ENCODE data around the gene RARRES2. TPM values are rescaled to one million over a fixed set of nuclear protein-coding genes. Genes with fewer than 3 reads are reported as not detected.
A peak's percentile ranks its signal among the peaks of the same experiment; 100 is the strongest.

RARRES2 gene
- total RNA-seq, 3 donors from 2014 or later (not counting 1 experiment from before 2014, with no cell fraction given) = not detected

DNA sequence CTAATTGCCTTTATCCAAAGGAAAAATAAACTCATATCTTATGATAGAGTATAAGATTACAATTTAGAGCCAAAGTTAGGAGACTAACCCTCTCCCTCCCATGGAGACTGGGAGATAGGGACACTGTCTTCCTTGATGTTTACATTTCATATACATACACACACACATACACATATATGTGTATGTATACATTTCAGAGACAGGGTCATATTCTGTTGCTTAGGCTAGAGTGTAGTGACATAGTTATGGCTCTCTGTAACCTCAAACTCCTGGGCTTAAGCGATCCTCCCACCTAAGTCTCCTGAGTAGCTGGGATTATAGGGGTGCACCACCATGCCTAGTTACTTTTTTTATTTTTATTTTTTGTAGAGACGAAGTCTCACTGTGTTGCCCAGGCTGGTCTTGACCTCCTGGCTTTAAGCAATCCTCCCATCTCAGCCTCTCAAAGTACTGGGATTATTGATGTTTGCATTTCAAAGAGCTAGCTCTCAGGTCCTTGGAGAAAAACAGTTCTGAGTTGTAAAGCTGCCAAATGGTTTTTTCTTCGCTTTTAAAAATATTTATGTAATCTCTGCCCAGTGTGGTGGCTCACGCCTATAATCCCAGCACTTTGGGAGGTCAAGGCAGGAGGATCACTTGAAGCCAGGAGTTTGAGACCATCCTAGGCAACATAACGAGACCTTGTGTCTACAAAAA lies 19.1 kb upstream of the RARRES2 start:
- H3K27ac ChIP-seq (ENCODE audit: low read length) = no peak overlapping the region
- intact Hi-C loops (cut with micrococcal nuclease) = no loop called here
- peak overlapping the region; percentile 23 to 95 for H3K27ac Mint-ChIP-seq
- H3K9me3 ChIP-seq (ENCODE audit: control insufficient read depth, insufficient read depth, low read length) = no peaks in the 10 kb centered on the region
- WGBS (ENCODE audit: insufficient coverage) = 83% methylated on average over 5 of the region's 5 CpGs
- H3K27me3 ChIP-seq (ENCODE audit: control insufficient read depth, insufficient read depth, low read length) = no peaks in the 10 kb centered on the region
- no peaks in the 10 kb centered on the region for H3K36me3 Mint-ChIP-seq
- H3K4me1 ChIP-seq (ENCODE audit: control insufficient read depth, insufficient read depth, low read length) = peaks cover 31% of the 10 kb centered on the region
- peaks cover 0 to 3% of the 10 kb centered on the region in 2 donors for H3K9me3 Mint-ChIP-seq
- ATAC-seq (no peak), DNase-seq (no peak)
- H3K27me3 Mint-ChIP-seq (ENCODE audit: low read depth in 2 of 2) = peaks cover 0 to 5% of the 10 kb centered on the region in 2 donors
- no peak overlapping the region for H3K4me3 ChIP-seq (ENCODE audit: low read length)
- no peaks in the 10 kb centered on the region for H3K36me3 ChIP-seq (ENCODE audit: control insufficient read depth, insufficient read depth, low read length)
- H3K4me3 Mint-ChIP-seq = peak overlapping the region; percentile 45
- peaks cover 33% of the 10 kb centered on the region in 2 donors for H3K4me1 Mint-ChIP-seq
- TF ChIP-seq, protein P1, sequence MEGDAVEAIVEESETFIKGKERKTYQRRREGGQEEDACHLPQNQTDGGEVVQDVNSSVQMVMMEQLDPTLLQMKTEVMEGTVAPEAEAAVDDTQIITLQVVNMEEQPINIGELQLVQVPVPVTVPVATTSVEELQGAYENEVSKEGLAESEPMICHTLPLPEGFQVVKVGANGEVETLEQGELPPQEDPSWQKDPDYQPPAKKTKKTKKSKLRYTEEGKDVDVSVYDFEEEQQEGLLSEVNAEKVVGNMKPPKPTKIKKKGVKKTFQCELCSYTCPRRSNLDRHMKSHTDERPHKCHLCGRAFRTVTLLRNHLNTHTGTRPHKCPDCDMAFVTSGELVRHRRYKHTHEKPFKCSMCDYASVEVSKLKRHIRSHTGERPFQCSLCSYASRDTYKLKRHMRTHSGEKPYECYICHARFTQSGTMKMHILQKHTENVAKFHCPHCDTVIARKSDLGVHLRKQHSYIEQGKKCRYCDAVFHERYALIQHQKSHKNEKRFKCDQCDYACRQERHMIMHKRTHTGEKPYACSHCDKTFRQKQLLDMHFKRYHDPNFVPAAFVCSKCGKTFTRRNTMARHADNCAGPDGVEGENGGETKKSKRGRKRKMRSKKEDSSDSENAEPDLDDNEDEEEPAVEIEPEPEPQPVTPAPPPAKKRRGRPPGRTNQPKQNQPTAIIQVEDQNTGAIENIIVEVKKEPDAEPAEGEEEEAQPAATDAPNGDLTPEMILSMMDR (IDR thresholded peaks at IDR 0.05) = no peak

DNA sequence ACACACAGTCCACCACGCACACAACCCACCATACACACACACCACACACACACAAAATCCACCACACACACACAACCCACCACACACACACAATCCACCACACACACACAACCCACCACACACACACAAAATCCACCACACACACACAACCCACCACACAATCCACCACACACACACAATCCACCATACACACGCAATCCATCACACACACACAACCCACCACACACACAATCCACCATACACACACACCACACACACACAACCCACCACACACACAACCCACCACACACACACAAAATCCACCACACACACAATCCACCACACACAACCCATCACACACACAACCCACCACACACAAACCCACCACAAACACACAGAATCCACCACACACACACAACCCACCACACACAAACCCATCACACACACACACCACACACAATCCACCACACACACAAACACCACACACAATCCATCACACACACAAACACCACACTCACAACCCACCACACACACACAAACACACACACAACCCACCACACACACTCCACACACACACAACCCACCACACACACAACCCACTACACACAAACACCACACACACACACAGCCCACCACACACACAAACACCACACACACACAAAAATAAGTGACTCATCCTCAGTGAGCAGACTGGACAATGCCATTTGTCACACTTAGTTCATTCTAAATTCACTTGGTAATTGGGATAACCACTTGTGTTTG lies 18.4 kb upstream of the RARRES2 start:
- Histone ChIP-seq H3K27me3 (ENCODE audit: control insufficient read depth, insufficient read depth, low read length) (no peaks in the 10 kb centered on the region), H3K4me1 (ENCODE audit: control insufficient read depth, insufficient read depth, low read length) (peaks cover 29% of the 10 kb centered on the region), H3K27ac (ENCODE audit: low read length) (no peak overlapping the region), H3K9me3 (ENCODE audit: control insufficient read depth, insufficient read depth, low read length) (no peaks in the 10 kb centered on the region), H3K36me3 (ENCODE audit: control insufficient read depth, insufficient read depth, low read length) (no peaks in the 10 kb centered on the region), H3K4me3 (ENCODE audit: low read length) (no peak overlapping the region)
- Mint-ChIP-seq H3K4me1 (peaks cover 33% of the 10 kb centered on the region in 2 donors), H3K27me3 (ENCODE audit: low read depth in 2 of 2) (peaks cover 0 to 5% of the 10 kb centered on the region in 2 donors), H3K4me3 (peak overlapping the region; percentile 45), H3K27ac (peak overlapping the region; percentile 23 to 95), H3K9me3 (peaks cover 0 to 3% of the 10 kb centered on the region in 2 donors), H3K36me3 (no peaks in the 10 kb centered on the region)
- WGBS (ENCODE audit: insufficient coverage) = 89% methylated on average over 2 of the region's 2 CpGs
- intact Hi-C loops (cut with micrococcal nuclease) = loop anchor here (5.0 kb wide), 1 partner anchor 398 kb away; no protein-coding TSS in a partner anchor
- no peak for ATAC-seq
- TF ChIP-seq, protein P1 (IDR thresholded peaks at IDR 0.05) = no peak
- DNase-seq = no peak

DNA sequence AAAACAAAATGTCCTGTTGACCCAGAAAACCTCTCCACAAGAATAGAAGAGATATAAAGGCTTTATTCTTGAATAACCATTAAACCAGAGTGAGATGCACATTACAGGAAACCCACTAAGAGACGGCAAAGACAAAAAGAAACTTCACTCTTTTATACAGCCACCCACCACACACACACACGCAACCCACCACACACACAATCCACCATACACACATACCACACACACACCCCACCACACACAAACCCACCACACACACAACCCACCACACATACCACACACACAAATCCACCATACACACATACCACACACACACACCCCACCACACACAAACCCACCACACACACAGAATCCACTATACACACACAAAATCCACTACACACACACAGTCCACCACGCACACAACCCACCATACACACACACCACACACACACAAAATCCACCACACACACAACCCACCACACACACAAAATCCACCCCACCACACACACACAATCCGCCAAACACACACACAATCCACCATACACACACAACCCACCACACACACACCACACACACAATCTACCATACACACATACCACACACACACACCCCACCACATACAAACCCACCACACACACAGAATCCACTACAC lies 17.7 kb upstream of the RARRES2 start:
- no peaks in the 10 kb centered on the region for H3K36me3 ChIP-seq (ENCODE audit: control insufficient read depth, insufficient read depth, low read length)
- Mint-ChIP-seq H3K4me3 (peak overlapping the region; percentile 33), H3K27me3 (ENCODE audit: low read depth in 2 of 2) (peaks cover 0 to 5% of the 10 kb centered on the region in 2 donors), H3K27ac (peak overlapping the region; percentile 65 to 95), H3K4me1 (peaks cover 33% of the 10 kb centered on the region in 2 donors), H3K36me3 (no peaks in the 10 kb centered on the region), H3K9me3 (peaks cover 0 to 3% of the 10 kb centered on the region in 2 donors)
- DNase-seq = no peak
- H3K4me3 ChIP-seq (ENCODE audit: low read length) = no peak overlapping the region
- H3K4me1 ChIP-seq (ENCODE audit: control insufficient read depth, insufficient read depth, low read length) = peaks cover 28% of the 10 kb centered on the region
- TF ChIP-seq, protein P1 (IDR thresholded peaks at IDR 0.05) = no peak
- 51% methylated on average over 4 of the region's 4 CpGs for WGBS (ENCODE audit: insufficient coverage)
- H3K27ac ChIP-seq (ENCODE audit: low read length) = no peak overlapping the region
- no peaks in the 10 kb centered on the region for H3K9me3 ChIP-seq (ENCODE audit: control insufficient read depth, insufficient read depth, low read length)
- intact Hi-C loops (cut with micrococcal nuclease) = loop anchor here (5.0 kb wide), 1 partner anchor 398 kb away; no protein-coding TSS in a partner anchor
- ATAC-seq = peak in 2 of 3 donors; percentile 12 to 34
- H3K27me3 ChIP-seq (ENCODE audit: control insufficient read depth, insufficient read depth, low read length) = no peaks in the 10 kb centered on the region

Measured in natural killer cell (primary cell).